ENCODE measurements around the gene SELL. TPM values are rescaled to one million over a fixed set of nuclear protein-coding genes. Genes with fewer than 3 reads are reported as not detected.
"Not testable (repeated sequence)": the region's sequence is repeated elsewhere in the genome, so short reads cannot be mapped to it uniquely, and the experiment has no call there.

Gene SELL
- total and polyA plus RNA-seq, 5 donors, result 0.61 to 3.8 (median 1.2) TPM

DNA sequence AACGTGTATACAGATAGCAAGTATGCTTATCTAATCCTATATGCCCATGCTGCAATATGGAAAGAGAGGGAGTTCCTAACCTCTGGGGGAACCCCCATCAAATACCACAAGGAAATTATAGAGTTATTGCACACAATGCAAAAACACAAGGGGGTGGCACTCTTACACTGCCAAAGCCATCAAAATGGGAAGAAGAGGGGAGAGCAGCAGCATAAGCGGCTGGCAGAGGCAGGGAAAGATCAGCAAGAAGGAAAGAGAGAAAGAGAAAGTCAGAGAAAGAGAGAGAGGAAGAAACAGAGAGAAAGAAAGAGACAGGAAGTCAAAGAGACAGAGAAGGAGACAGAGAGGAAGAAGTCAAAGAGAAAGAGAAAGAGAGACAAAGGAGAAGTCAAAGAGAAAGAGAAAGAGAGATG lies 44.2 kb downstream of the SELL start:
- DNase-seq; H3K9me3 ChIP-seq (ENCODE audit: control insufficient read depth, low read length); ATAC-seq; intact Hi-C loops (cut with DNase I); H3K27me3 ChIP-seq (ENCODE audit: control insufficient read depth, insufficient read depth); H3K4me1 ChIP-seq (ENCODE audit: control insufficient read depth, insufficient read depth, low read length); H3K27ac ChIP-seq (ENCODE audit: low read length); H3K4me3 ChIP-seq (ENCODE audit: low read length): not testable (repeated sequence)
- 61% methylated on average over 2 of the region's 2 CpGs for WGBS

- ATAC-seq; H3K27ac ChIP-seq (ENCODE audit: low read length); H3K27me3 ChIP-seq (ENCODE audit: control insufficient read depth, insufficient read depth); H3K9me3 ChIP-seq (ENCODE audit: control insufficient read depth, low read length); intact Hi-C loops (cut with DNase I); DNase-seq; H3K4me1 ChIP-seq (ENCODE audit: control insufficient read depth, insufficient read depth, low read length); H3K4me3 ChIP-seq (ENCODE audit: low read length): not testable (repeated sequence)
- WGBS, result 71% methylated on average over 8 of the region's 8 CpGs
Measured at GRCh38 chr1:169662680-169663079, 48.7 kb downstream of the SELL start.

- intact Hi-C loops (cut with DNase I); DNase-seq: not testable (repeated sequence)
- 94% methylated on average over 16 of the region's 16 CpGs for WGBS
Measured at GRCh38 chr1:169661066-169661465, 50.4 kb downstream of the SELL start.

DNA sequence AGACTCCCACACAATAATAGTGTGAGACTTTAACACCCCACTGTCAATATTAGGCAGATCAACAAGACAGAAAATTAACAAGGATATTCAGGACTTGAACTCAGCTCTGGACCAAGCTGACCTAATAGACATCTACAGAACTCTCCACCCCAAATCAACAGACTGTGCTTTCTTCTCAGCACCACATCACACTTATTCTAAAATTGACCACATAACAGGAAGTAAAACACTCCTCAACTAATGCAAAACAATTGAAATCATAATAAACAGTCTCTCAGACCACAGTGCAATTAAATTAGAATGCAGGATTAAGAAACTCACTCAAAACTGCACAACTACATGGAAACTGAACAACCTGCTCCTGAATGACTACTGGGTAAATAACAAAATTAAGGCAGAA lies 52.6 kb downstream of the SELL start:
- ATAC-seq; H3K4me1 ChIP-seq (ENCODE audit: control insufficient read depth, insufficient read depth, low read length); intact Hi-C loops (cut with DNase I); H3K9me3 ChIP-seq (ENCODE audit: control insufficient read depth, low read length); H3K4me3 ChIP-seq (ENCODE audit: low read length); H3K27ac ChIP-seq (ENCODE audit: low read length); DNase-seq; H3K27me3 ChIP-seq (ENCODE audit: control insufficient read depth, insufficient read depth): not testable (repeated sequence)

More at GRCh38 chr1:169661066-169661465, 50.4 kb downstream of the SELL start:
- H3K4me1 ChIP-seq (ENCODE audit: control insufficient read depth, insufficient read depth, low read length); H3K4me3 ChIP-seq (ENCODE audit: low read length); H3K27me3 ChIP-seq (ENCODE audit: control insufficient read depth, insufficient read depth); H3K9me3 ChIP-seq (ENCODE audit: control insufficient read depth, low read length); H3K27ac ChIP-seq (ENCODE audit: low read length); ATAC-seq: not testable (repeated sequence)

- intact Hi-C loops (cut with DNase I), result no loop called here
- WGBS, result 86% methylated on average over 2 of the region's 2 CpGs
- no peak for DNase-seq
Measured at GRCh38 chr1:169653873-169654272, 57.5 kb downstream of the SELL start.

DNA sequence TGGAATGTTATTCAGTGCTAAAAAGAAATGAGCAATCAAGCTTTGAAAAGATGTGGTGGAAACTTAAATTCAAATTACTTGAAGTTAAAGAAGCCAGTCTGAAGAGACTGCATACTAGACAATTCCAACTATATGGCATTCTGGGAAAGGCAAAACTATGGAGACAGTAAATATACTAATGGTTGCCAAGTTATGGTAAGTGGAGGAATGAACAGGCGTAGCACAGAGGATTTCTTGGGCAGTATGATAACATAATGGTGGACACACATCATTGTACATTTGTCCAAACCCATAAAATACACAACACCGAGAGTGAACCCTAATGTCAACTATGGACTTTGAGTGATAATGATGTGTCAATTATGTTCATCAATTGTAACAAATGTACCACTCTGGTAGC lies 60.4 kb downstream of the SELL start:
- no peak overlapping the region for H3K27ac ChIP-seq (ENCODE audit: low read length)
- no peak overlapping the region for H3K4me3 ChIP-seq (ENCODE audit: low read length)
- DNase-seq (no peak), ATAC-seq (no peak)
- no peaks in the 10 kb centered on the region for H3K4me1 ChIP-seq (ENCODE audit: control insufficient read depth, insufficient read depth, low read length)
- 77% methylated on average over 2 of the region's 2 CpGs for WGBS
- no peaks in the 10 kb centered on the region for H3K27me3 ChIP-seq (ENCODE audit: control insufficient read depth, insufficient read depth)
- intact Hi-C loops (cut with DNase I), result no loop called here
- H3K9me3 ChIP-seq (ENCODE audit: control insufficient read depth, low read length), result no peaks in the 10 kb centered on the region

More at GRCh38 chr1:169653873-169654272, 57.5 kb downstream of the SELL start:
- Histone ChIP-seq H3K9me3 (ENCODE audit: control insufficient read depth, low read length) (no peaks in the 10 kb centered on the region), H3K4me3 (ENCODE audit: low read length) (no peak overlapping the region), H3K4me1 (ENCODE audit: control insufficient read depth, insufficient read depth, low read length) (no peaks in the 10 kb centered on the region), H3K27ac (ENCODE audit: low read length) (no peak overlapping the region), H3K27me3 (ENCODE audit: control insufficient read depth, insufficient read depth) (no peaks in the 10 kb centered on the region)
- ATAC-seq, result no peak

DNA sequence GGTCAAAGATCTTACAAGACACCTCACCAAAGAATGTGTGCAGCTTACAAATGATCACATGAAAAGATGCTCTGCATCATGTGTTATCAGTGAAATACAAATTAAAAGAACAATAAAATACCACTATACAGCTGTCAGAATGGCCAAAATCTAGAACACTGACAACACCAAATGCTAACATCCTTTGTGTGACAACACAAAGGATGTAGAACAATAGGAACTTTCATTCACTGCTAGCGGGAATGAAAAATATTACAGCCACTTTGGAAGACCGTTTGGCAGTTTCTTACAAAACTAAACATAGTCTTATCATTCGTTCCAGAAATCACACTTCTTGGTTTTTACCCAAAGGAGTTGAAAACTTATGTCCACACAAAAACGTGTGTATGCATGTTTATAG lies 60.9 kb downstream of the SELL start:
- 30% methylated on average over 4 of the region's 4 CpGs for WGBS
- H3K9me3 ChIP-seq (ENCODE audit: control insufficient read depth, low read length), result no peaks in the 10 kb centered on the region
- no peaks in the 10 kb centered on the region for H3K4me1 ChIP-seq (ENCODE audit: control insufficient read depth, insufficient read depth, low read length)
- no peak overlapping the region for H3K4me3 ChIP-seq (ENCODE audit: low read length)
- H3K27ac ChIP-seq (ENCODE audit: low read length), result no peak overlapping the region
- ATAC-seq (peak in 1 of 2 donors; percentile 28), DNase-seq (no peak)
- no peaks in the 10 kb centered on the region for H3K27me3 ChIP-seq (ENCODE audit: control insufficient read depth, insufficient read depth)
- intact Hi-C loops (cut with DNase I), result no loop called here

DNA sequence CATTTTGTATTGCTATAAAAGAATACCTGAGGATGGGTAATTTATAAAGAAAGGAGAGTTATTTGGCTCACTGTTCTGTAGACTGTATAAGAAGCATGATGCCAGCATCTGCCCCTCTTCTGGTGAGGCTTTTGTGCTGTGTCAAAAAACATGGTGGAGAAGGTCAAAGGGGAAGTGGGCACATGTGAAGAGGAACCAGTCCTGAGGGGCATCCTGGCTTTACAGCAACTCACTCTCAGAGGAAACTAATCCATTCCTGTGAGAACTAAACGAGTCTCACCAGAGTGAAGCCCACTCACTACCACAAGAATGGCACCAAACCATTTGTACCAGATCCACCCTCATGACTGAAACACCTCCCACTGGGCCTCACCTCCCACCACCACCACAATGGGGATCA lies 62.7 kb downstream of the SELL start:
- Histone ChIP-seq H3K27ac (ENCODE audit: low read length) (no peak overlapping the region), H3K27me3 (ENCODE audit: control insufficient read depth, insufficient read depth) (no peaks in the 10 kb centered on the region), H3K4me3 (ENCODE audit: low read length) (no peak overlapping the region), H3K9me3 (ENCODE audit: control insufficient read depth, low read length) (no peaks in the 10 kb centered on the region), H3K4me1 (ENCODE audit: control insufficient read depth, insufficient read depth, low read length) (no peaks in the 10 kb centered on the region)
- DNase-seq (no peak), ATAC-seq (no peak)
- 67% methylated on average over 1 of the region's 1 CpG for WGBS
- intact Hi-C loops (cut with DNase I), result no loop called here

DNA sequence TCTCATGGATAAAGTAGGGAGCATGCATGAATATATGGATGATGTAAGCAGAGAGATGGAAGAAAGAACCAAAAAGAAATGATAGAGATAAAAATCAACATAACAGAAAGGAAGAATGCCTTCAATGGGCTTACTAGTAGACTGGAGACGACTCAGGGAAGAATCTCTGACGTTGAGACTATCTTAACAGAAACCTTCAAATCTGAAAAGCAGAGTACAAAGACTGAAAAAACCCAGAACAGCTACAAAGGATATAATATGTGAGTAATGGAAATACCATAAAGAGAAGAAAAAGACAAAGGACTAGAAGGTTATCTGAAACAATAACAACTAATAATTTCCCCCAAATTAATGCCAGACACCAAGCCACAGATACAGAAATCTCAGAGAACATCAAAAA lies 63.2 kb downstream of the SELL start:
- no peaks in the 10 kb centered on the region for H3K27me3 ChIP-seq (ENCODE audit: control insufficient read depth, insufficient read depth)
- no peaks in the 10 kb centered on the region for H3K4me1 ChIP-seq (ENCODE audit: control insufficient read depth, insufficient read depth, low read length)
- H3K27ac ChIP-seq (ENCODE audit: low read length), result no peak overlapping the region
- no peaks in the 10 kb centered on the region for H3K9me3 ChIP-seq (ENCODE audit: control insufficient read depth, low read length)
- DNase-seq (no peak), ATAC-seq (no peak)
- 69% methylated on average over 2 of the region's 2 CpGs for WGBS
- intact Hi-C loops (cut with DNase I), result no loop called here
- no peak overlapping the region for H3K4me3 ChIP-seq (ENCODE audit: low read length)

DNA sequence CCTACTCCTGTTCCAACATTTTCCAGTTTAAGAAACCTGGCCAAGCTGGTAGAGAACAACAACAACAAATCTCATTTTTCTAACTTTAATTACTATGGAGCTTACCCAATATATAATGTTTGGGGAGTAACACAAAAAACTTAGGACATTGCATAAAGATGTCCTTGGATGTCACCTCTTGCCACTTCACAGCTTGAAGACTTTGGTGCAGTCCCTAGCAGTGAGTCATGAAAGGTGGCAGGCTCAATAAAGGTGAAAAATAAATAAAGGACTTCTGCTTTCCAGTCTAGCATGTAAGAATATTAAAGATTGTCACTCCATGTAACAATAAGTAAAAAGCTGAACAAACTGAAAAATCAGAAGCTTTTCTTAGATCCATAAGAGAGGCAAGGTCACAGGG lies 63.9 kb downstream of the SELL start:
- ATAC-seq (no peak), DNase-seq (no peak)
- Histone ChIP-seq H3K27ac (ENCODE audit: low read length) (no peak overlapping the region), H3K4me3 (ENCODE audit: low read length) (no peak overlapping the region), H3K4me1 (ENCODE audit: control insufficient read depth, insufficient read depth, low read length) (no peaks in the 10 kb centered on the region), H3K27me3 (ENCODE audit: control insufficient read depth, insufficient read depth) (no peaks in the 10 kb centered on the region), H3K9me3 (ENCODE audit: control insufficient read depth, low read length) (no peaks in the 10 kb centered on the region)
- intact Hi-C loops (cut with DNase I), result no loop called here

DNA sequence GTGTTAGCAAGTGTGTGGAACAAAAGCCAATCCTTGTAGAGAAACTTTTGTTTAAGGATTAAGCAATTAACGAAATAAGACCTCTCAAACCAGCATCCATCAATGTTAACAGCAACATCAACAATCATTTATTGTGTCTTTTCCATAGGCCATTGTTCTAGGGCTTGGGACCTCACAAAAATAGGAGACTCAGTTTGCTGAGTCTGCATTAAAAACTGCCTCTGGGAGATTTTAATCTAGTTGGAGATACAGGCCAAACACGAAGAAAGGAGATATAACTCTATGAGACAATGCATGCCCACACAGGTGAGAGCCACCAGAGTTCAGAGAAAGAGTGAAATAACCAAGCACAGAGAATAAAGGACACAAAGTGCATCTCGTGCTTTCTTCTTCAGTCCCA lies 67.1 kb downstream of the SELL start:
- DNase-seq, result no peak
- Histone ChIP-seq H3K27ac (ENCODE audit: low read length) (no peak overlapping the region), H3K9me3 (ENCODE audit: control insufficient read depth, low read length) (no peaks in the 10 kb centered on the region), H3K4me3 (ENCODE audit: low read length) (no peak overlapping the region), H3K4me1 (ENCODE audit: control insufficient read depth, insufficient read depth, low read length) (no peaks in the 10 kb centered on the region), H3K27me3 (ENCODE audit: control insufficient read depth, insufficient read depth) (no peaks in the 10 kb centered on the region)
- intact Hi-C loops (cut with DNase I), result no loop called here
- ATAC-seq, result no peak
- 77% methylated on average over 3 of the region's 3 CpGs for WGBS

All from right cardiac atrium (tissue), 5 donors.